Fibroblast of upper back skin (primary cell): Measurements from ENCODE around the gene GNB5.
A peak's percentile ranks its signal among the peaks of the same experiment; 100 is the strongest.
"Not testable (repeated sequence)": the region's sequence is repeated elsewhere in the genome, so short reads cannot be mapped to it uniquely, and the experiment has no call there.

Experiments used
- DNase-seq: peaks from one replicate; pipeline ENCODE4 v3.0.0-alpha.2; 2013

GNB5 gene

DNA sequence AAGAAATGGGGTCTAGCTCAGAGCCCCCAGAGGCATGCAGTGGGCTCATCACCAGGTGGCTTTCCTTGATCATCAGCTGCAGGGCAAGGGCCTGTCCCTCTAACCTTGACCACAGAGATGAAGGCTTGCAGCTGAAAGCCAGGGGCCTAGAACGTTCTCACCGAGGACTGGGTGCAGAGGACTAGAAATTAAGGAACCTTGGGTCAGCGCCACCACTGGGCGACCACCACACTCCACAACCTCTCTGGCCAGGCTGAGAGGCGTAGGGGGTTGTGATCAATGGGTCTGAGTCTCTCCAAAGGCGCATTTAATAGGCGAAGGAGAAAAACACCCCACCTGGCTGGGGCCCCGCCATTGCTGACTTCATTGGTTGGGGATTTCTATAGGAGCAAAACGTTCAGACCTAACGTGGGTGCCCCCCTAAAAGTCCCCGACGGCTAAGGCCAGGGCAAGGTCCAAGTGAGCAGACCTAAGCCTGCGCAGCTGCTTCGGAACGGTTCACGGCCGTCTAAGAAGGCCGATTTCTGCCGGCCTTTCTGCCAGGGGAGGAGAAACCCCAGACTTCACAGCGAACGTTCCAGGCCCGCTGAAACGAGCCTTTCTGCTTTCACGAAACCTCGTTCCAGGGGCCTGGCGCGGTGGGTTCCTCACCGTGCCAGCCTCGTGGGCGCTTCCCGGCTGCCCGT is 79.5 kb downstream of the GNB5 start:
- no peak for DNase-seq

DNA sequence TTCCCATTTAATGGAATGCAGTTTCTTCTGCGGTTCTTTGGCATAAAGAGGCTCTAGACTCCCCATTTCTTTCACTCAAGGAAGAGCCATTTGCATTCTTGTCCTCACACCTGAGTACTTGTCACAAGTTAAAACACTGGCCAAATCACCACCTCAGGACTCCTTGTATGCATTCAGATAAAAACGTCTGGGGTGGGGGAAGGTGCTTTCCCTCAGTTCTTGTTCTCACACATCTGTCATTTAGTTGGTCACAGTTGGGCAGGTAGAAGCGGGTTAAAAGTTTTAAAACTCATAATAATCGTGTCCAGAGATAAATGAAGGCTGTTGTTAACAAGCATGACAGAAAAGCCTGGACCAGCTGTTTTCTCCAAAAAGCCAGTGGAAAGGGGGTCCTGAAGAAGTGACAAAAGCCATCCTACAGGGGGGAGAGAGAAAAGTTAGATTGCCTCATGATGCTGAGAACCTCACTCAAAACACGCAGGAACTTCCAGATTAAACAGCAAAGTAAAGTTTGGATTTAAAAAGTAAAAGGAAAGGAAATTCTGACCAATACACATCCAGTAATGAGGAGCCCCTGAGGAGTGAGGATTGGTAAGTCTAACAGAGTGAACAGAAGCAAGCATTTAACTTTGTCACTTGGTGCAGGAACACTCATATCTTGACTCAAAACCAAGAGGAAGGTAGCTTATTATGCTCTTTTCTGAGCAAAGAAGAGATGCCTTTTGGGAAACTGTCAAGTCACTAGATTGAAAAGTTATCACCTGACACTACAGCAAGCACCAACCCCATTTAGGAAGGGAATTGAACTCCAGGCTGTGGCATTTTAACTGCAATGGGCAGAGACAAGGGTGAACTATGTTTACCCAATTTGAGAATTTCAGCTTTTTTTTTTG is 81.4 kb downstream of the GNB5 start:
- no peak for DNase-seq

DNA sequence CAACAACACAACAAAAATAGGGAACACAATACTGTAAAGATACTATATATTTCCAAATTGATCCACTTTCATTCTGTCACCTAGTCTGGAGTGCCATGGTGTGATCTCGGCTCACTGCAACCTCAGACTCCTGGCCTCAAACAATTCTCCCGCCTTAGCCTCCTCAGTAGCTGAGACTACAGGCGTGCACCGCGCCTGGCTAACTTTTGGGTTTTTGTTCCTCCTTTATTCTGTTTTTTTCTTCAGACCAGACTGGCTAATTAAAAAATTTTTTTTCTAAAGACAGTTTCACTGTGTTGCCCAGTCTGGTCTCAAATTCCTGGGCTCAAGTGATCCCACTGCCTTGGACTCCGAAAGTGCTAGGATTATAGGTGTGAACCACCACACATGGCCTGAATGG is 84.0 kb downstream of the GNB5 start:
- DNase-seq: no peak

DNA sequence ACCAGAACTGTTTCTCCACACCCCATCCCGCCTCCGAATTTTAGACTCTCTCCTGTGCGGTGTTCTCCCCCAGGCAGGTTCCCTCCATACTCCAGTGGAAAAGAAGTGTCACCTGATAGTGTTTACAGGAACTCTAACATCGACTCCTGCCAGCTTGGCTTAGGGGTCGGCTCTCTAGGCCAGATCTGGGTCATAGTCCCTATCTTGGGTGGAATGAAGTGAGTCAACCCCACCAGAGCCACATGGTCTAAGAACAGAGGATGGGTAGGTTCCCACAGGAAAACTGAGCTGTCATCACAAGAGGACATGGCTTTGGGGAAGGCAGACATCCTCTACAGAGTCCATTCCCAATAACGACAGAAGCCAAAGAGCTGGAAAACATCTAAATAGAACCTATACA is 84.6 kb downstream of the GNB5 start:
- no peak for DNase-seq

DNA sequence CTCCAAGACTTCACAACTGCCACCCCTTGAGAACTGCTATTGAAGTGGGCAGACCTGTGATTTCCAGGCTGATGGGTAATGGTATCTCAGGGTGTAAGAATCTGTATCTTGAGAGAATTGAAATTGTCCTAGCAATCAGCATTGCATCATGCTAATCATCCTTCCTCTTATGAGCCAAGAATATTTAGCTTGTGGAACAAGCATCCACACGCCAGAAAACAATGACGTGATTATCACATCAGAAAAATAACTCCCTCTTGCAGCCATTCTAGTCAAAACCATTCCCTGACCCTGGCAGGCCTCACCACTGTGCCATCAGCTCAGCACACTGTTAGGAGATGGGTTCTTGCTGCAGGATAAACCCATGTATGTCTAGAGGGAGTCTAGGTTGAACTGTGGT is 85.3 kb downstream of the GNB5 start:
- no peak for DNase-seq

DNA sequence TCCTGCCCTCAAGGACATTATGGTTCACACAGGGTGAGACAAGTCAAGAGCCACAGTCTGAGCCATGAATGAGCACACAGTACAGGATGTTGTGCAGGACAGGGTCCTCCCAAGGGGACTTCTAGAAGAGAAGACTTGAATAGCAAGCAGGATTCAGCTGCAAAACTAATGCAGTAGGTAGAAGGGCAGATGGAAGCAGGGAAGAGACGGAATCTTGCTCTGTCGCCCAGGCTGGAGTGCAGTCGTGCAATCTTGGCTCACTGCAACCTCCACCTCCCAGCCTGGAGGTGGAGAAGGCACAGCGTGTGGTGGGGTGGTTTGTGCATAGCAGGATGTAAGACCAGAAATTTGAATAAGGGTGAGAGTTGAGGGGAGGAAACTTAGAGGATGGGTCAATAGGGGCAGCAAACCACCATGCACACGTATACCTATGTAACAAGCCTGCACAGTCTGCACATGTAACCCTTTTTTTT is 86.6 kb downstream of the GNB5 start:
- DNase-seq: no peak

DNA sequence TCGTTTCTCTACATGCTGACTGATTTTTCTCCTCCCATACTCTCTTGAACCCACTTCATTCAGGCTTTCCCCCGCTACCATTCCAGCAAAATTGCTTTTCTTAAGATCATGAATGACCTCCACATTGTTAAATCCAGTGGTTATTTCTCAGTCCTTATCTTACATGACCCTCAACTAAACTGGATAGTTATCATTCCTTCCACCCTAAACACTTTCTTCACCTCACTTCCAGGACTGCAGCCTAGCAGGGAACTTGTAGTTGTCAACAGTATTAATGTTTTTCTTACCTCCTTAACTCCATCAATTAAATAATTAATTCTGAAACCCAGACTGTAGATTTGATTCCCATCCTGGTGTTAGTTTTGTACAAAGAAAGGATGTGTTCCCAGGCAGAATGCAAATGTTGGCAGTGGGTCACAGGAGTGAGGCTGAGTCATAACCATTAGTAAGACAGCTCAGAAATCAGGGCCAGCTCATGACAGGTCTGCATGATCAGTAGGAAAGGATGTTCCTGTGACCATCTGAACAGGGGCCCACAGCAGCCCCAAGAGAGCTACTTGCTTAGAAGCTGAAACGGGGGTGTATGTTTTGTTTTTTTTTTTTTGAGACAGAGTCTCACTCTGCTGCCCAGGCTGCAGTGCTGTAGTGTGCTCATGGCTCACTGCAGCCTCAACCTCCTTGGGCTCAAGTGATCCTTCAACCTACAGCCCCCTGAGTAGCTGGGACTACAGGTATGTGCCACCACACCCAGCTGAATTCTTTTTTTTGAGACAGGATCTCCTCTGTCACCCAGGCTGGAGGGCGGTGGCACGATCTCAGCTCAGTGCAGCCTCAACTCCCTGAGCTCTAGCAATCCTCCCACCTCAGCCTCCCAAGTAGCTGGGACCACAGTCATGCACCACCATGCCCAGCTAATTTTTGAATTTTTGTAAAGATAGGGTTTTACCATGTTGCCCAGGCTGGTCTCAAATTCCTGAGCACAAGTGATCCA is 87.7 kb downstream of the GNB5 start:
- peak; percentile 92 for DNase-seq

DNA sequence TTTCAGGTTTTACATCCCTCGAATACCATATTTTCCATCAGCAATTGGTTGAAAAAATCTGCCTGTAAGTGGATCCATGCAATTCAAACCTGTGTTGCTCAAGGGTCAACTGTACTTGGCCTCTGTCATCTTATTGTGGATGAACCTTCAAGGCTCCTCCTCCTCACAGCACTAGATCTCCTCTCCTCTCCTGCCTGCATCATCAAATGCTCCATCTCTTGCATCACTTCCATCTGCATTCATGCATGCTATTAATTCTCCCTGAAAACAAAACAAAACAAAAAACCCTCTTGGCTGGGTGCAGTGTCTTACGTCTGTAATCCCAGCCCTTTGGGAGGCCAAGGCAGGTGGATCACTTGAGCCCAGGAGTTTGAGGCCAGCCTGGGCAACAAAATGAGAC is 88.7 kb downstream of the GNB5 start:
- peak; percentile 71 for DNase-seq

DNA sequence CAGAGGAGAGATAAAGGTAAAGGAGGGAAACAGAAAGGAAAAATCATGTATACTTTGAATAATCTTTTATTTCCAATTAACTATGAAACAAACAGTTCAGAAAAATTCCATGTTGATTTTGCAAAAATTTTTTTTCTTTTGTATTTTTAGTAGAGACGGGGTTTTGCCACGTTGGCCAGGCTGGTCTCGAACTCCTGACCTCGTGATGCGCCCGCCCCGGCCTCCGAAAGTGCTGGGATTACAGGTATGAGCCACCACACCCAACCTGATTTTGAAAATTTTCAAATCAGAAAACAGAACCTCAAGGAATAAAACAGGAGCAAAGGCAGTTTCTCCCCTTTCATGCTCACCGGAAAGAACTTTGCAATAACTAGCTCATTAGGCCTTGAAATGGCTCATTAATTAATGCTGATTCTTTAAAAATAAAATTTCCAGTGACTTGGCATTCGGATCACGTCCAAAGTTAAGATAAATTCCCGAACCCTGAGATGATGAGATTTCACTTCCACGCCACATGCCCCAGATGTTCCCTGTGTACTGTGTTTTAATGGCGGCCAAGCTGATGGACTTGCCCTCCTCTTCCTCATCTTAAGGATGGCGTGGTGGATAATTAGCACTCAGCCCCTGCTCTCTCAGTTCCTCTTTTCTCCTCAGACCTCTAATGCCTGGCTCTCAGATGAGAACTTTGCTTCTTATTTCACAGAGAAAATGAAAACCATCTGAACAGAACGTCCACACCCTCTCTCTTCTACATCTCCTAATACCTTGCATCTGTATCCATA is 89.5 kb downstream of the GNB5 start:
- DNase-seq: no peak

DNA sequence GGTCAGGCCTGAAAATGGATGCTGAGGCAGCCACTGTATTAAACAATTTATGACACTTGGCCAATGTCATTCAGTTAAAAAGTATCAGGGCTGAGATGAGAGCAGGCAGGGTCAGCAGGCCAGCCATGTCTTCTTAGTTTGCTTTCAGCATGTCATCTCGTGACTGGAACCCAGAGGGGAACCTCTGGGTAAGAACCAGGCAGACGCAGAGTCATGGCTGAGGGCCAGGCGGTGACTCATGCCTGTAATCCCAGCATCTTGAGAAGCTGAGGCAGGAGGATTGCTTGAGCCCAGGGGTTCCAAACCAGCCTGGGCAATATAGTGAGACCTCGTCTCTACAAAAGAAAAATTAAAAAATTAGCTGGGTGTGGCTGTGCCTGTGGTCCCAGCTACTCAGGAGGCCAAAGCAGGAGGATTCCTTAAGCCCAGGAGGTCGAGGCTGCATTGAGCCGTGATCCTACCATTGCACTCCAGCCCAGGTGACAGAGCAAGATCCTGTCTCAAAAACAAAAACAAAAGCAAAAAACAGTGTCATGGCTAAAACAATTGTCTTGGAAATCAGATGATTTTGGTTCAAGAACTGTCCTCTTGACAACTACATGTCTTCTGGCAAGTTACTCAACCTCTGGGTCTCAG is 90.3 kb downstream of the GNB5 start:
- DNase-seq: peak; percentile 85

DNA sequence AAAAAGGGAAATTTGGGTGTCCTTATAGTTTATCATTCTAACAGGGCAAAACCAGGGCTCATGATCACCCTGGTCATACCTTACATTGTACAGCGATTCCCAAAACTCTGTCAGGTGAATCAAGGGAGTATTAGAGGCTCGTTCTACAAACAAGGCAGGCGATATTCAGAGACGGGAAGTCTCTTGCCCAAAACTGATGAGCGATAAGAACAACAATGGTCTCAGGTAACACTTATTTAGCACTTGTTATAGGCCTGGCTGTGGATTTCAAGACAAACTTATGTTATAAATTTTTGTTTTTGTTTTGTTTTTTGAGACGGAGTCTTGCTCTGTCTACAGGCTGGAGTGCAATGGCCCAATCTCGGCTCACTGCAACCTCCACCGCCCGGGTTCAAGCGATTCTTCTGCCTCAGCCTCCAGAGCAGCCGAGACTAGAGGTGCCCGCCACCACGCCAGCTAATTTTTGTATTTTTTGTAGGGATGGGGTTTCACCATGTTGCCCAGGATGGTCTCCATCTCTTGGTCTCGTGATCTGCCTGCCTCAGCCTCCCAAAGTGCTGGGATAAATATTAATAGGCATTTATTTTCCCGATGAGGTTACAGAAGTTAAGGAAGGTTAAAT is 91.4 kb downstream of the GNB5 start:
- DNase-seq: no peak

DNA sequence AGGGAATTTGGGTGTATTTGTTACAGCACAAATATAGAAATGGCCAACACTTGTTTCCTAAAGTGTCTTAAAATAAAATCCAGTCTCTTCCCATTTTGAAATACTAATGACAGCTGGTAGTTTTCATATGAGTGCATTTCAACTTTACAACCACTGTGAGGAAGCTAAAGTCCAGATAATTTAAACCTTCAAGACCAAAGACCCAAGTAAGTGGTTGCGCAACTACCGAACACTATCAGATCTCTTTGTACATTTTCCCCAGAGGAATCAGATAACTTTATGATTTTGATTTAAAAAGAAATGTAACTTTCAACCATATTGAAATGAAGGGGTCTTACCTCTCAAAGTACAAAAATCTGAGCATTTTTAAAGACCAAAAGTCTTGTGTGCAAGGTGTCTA is 92.9 kb downstream of the GNB5 start:
- DNase-seq: no peak

DNA sequence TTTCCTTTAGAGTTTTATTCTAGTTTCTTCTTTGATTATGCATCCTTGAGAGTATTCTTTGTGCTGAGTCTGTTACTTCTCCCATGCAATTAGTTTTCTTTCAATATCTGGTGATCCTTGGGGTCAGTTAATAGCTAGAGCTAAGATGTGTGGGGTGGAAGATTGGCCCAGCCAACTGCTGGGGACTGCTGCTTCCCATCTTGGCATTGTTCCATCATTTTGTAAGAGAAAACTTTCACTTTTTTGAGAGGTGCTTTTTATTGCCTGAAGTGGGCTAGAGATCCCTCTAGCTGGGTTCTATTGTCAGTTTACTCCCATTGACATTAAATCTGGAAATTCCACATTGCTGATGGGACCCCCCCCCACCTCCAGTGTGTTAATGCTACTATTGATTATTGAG is 94.0 kb downstream of the GNB5 start:
- no peak for DNase-seq

DNA sequence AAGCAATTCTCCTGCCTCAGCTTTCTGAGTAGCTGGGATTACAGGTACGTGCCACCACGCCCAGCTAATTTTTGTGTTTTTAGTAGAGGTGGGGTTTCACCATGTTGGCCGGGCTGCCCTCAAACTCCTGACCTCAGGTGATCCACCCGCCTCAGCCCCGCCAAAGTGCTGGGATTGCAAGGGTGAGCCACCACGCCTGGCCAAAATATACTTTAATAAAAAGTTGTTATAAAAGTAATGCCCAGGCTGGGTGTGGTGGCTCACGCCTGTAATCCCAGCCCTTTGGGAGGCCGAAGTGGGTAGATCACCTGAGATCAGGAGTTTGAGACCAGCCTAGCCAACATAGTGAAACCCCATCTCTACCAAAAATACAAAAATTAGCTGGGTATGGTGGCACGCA is 94.7 kb downstream of the GNB5 start:
- DNase-seq: not testable (repeated sequence)

DNA sequence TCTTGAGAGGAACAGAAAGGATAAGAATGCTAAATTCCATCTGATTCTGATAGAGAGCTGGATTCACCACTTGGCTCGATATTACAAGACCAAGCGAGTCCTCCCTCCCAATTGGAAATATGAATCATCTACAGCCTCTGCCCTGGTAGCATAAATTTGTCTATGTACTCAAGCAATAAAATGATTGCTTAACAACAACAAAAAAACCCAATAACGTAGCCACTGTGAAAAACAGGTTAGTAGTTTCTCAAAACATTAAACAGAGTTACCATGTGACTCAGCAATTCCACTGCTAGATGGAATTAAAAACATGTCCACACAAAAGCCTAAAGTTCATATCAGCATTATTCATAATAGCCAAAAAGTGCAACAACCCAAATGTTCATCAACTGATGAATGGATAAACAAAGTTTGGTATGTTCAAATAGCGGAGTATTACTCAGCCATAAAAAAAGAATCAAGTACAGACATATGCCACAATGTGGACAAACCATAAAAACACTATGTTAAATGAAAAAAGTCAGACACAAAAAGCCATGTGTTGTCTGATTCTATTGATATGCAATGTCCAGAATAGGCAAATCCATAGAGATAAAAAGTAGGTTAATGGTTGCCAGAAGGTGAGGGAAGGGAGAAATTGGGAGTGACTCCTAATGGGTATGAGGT is 95.5 kb downstream of the GNB5 start:
- DNase-seq: peak; percentile 81

DNA sequence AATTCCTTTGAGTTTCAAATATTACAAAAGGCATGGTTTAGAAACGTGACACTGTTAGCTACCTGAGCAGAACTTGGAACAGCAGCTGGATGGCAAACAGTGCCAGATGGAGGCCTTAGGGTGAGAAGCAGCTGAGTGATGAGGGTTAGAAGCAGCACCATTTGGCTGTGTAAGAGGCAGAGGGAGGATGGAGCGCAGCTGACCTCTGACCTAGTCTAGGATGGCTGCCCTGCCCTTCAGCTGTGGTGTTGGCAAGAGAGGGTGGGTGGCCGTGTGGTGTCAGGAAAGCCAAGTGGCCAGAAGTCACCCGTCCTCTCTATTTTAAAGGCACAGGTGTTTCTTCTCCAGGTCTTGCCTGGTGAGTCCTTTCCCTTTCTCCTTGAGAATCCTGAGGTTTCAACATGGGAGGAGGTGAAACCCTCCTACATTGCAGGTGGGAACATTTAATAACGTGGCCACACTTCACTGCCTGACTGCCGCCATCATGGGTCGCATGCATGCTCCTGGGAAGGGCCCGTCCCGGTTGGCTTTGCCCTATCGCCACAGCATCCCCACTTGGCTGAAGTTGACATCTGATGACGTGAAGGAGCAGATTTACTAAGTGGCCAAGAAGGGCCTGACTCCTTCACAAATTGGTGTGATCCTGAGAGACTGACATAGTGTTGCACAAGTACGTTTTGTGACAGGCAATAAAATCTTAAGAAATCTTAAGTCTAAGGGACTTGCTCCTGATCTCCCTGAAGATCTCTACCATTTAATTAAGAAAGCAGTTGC is 96.2 kb downstream of the GNB5 start:
- no peak for DNase-seq

DNA sequence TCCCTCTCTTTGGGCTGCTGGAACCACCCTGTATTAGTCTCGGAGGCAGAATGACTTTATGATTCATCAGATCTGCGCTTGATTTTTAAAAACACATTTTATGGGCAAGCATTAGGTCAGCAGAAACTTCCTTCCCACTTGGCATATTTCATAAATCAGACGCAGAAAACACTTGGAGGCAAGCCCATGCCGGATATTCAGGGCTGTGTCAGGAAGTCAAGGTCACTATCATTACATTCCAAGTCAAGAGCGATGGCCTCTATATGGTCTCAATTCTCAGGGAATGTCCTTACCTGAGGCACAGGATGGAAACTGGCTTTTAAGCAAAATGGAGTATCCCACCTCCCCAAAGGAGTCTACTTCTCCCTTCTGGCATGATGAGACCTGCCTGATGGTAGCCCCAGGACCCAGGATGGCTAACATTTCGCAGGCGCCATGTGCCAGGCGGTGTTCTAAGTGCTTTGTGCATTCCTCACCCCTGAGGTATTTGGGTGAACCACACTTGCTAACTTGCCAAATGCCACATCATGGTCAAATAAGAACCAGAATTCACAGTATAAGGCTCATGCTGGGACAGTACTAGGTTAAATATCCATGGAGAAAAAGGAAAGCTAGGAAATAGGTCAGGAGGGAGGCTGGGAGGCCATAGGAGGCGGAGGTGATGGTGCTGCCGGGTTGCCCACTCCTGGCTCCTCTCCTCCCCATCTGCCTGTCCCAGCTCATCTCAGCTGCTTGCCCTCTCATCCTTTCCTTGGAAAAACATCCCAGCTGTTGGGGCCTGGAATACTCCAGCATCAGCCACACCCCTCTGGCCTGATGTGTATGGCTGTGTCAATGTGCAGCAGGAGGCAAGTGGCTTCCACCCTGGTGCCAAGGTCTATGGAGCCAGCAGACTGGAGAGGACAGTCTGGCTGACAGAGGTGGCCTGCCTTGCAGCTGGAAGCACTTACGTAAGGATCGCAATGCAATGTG is 97.4 kb downstream of the GNB5 start:
- DNase-seq: peak; percentile 90

DNA sequence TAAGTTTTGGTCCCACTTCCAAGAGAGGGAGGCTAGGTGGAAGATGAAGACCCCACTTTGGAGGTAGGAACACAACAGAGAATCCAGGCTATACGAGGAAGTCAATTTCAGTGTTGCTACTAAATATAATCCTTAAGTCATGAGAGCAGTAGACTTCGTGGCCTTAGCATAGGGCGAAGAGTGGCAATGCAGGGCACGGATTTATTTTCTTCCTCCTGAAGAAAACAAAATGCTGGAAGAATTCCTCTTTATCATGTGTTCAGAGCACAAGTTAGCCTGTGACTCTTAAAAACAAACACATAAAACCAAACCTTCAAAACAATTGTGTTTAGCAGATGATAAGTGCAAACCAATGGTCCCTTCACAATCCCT is 98.0 kb downstream of the GNB5 start:
- DNase-seq: no peak

DNA sequence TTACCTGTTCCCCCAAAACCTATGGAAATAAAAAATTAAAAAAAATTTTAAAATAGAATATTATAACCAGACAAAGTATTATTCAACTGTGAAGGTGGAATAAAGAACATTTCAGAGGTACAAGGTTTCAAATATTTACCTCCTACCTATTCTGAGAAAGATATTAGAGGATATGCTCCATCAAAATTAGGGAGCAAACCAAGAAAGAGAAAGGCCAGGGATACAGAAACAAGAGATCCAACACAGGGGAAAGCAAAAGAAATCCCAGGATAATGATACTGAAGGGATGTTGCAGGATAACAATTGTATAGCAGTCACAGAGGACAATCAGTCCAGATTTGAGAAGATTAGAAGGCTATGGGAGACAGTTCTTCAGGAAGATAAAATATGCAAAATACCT is 101.0 kb downstream of the GNB5 start:
- DNase-seq: no peak
